WI38 (cell line): Measurements from ENCODE around the gene EPHA1.

Experiments
- H3K4me3 ChIP-seq: 2 replicates; pipeline ENCODE4 v1.5.1; 2011; ENCODE audit warnings: low read depth, mild to moderate bottlenecking, control low read depth, low read length
- TF ChIP-seq, protein P1 (sequence below): IDR thresholded peaks from 2 replicates; pipeline ENCODE4 v1.5.1; 2012; ENCODE audit warnings: low read depth, mild to moderate bottlenecking, control low read depth, low read length

The EPHA1 gene

GRCh38 chr7:143346018-143346417 is 62.6 kb downstream of the EPHA1 start:
- no peak overlapping the region for H3K4me3 ChIP-seq
- TF ChIP-seq, protein P1, sequence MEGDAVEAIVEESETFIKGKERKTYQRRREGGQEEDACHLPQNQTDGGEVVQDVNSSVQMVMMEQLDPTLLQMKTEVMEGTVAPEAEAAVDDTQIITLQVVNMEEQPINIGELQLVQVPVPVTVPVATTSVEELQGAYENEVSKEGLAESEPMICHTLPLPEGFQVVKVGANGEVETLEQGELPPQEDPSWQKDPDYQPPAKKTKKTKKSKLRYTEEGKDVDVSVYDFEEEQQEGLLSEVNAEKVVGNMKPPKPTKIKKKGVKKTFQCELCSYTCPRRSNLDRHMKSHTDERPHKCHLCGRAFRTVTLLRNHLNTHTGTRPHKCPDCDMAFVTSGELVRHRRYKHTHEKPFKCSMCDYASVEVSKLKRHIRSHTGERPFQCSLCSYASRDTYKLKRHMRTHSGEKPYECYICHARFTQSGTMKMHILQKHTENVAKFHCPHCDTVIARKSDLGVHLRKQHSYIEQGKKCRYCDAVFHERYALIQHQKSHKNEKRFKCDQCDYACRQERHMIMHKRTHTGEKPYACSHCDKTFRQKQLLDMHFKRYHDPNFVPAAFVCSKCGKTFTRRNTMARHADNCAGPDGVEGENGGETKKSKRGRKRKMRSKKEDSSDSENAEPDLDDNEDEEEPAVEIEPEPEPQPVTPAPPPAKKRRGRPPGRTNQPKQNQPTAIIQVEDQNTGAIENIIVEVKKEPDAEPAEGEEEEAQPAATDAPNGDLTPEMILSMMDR = no peak

DNA sequence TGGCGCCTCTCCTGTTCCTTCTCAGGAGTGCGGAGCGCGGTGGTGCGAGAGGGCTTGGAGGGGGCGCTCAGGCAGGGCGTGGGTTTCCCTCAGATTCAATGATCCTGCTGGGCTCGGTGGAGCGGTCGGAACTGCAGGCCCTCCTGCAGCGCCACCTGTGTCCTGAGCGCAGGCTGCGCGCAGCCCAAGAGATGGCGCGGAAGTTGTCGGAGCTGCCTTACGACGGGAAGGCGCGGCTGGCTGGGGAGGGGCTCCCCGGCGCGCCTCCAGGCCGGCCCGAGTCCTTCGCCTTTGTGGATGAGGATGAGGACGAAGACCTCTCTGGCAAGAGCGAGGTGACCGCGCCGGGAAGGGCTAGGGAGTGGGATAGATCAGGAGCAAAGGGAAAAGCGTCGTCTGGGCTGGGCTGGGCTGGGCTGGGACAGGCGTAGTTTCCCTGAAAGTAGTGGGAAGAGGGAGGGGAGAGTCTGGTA is 63.2 kb downstream of the EPHA1 start:
- TF ChIP-seq, protein P1 = no peak
- no peak overlapping the region for H3K4me3 ChIP-seq

DNA sequence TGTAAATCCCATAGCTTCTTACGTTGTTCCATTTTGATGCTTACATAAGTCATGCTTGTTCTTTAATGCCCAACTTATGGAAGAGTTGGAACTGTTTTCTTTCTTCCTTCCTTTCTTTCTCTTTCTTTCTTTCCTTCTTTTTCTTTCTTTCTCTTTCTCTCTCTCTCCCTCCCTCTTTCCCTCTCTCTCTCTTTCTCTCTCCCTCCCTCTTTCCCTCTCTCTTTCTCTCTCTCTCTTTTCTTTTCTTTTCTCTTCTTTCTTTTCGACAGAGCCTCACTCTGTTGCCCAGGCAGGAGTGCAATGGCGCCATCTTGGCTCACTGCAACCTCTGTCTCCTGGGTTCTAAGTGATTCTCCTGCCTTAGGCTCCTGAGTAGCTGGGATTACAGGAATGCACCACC is 65.1 kb downstream of the EPHA1 start:
- no peak overlapping the region for H3K4me3 ChIP-seq
- TF ChIP-seq, protein P1 = no peak

DNA sequence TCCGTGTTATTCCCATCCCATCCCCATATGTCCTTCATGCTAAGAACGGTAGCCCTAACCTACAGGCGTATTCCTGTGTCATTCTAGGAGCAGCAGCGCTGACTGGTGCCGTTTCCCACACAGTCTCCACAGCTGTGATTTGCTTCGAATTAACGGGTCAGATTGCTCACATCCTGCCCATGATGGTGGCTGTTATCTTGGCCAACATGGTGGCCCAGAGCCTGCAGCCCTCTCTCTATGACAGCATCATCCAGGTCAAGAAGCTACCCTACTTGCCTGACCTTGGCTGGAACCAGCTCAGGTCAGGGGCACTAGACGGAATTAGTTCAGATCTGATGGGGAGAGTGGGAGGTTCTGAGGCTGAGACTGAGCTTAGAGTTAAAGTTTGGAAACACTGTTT is 66.8 kb downstream of the EPHA1 start:
- TF ChIP-seq, protein P1 = no peak
- no peak overlapping the region for H3K4me3 ChIP-seq
